Stimulated activated naive CD4-positive, alpha-beta T cell (primary cell): ENCODE measurements around the gene DNASE1L1.

Experiments used
- DNase-seq, 6 experiments: peaks; one replicate each; lab custom pipeline; 2025; lab: John Stamatoyannopoulos, UW

The DNASE1L1 gene

GRCh38 chrX:154367474-154368308, 41.4 kb downstream of the DNASE1L1 start:
- no peak for DNase-seq

GRCh38 chrX:154366666-154367055, 42.4 kb downstream of the DNASE1L1 start:
- no peak for DNase-seq

- no peak for DNase-seq
Observed at GRCh38 chrX:154365997-154366665, 42.9 kb downstream of the DNASE1L1 start.

- DNase-seq = no peak
Observed at GRCh38 chrX:154365052-154365600, 43.9 kb downstream of the DNASE1L1 start.

GRCh38 chrX:154363706-154364439, 45.2 kb downstream of the DNASE1L1 start:
- no peak for DNase-seq

GRCh38 chrX:154362085-154362742, 46.8 kb downstream of the DNASE1L1 start:
- no peak for DNase-seq

GRCh38 chrX:154360155-154360713, 48.8 kb downstream of the DNASE1L1 start:
- no peak for DNase-seq

- no peak for DNase-seq
Observed at GRCh38 chrX:154359362-154360154, 49.5 kb downstream of the DNASE1L1 start.

GRCh38 chrX:154358829-154359228, 50.2 kb downstream of the DNASE1L1 start:
- DNase-seq = no peak

GRCh38 chrX:154358011-154358410, 51.0 kb downstream of the DNASE1L1 start:
- DNase-seq = no peak

GRCh38 chrX:154357205-154357604, 51.8 kb downstream of the DNASE1L1 start:
- no peak for DNase-seq

- no peak for DNase-seq
Observed at GRCh38 chrX:154356596-154356995, 52.5 kb downstream of the DNASE1L1 start.

GRCh38 chrX:154355776-154356140, 53.3 kb downstream of the DNASE1L1 start:
- DNase-seq = no peak

- DNase-seq = no peak
Observed at GRCh38 chrX:154355094-154355775, 53.8 kb downstream of the DNASE1L1 start.

GRCh38 chrX:154354516-154354915, 54.5 kb downstream of the DNASE1L1 start:
- no peak for DNase-seq

- no peak for DNase-seq
Observed at GRCh38 chrX:154354013-154354412, 55.0 kb downstream of the DNASE1L1 start.

- DNase-seq = no peak
Observed at GRCh38 chrX:154353172-154353843, 55.7 kb downstream of the DNASE1L1 start.

GRCh38 chrX:154352466-154352865, 56.6 kb downstream of the DNASE1L1 start:
- no peak for DNase-seq

- DNase-seq = no peak
Observed at GRCh38 chrX:154352012-154352401, 57.0 kb downstream of the DNASE1L1 start.
